ENCODE data around the gene GNPNAT1.
"Not testable (repeated sequence)": the region's sequence is repeated elsewhere in the genome, so short reads cannot be mapped to it uniquely, and the experiment has no call there.

GNPNAT1 gene

GRCh38 chr14:52790011-52790755 is 1.2 kb downstream of the GNPNAT1 start:
- DNase-seq (ENCODE audit: low read depth in 3 of 3, low spot score in 1 of 3) = no peak

DNA sequence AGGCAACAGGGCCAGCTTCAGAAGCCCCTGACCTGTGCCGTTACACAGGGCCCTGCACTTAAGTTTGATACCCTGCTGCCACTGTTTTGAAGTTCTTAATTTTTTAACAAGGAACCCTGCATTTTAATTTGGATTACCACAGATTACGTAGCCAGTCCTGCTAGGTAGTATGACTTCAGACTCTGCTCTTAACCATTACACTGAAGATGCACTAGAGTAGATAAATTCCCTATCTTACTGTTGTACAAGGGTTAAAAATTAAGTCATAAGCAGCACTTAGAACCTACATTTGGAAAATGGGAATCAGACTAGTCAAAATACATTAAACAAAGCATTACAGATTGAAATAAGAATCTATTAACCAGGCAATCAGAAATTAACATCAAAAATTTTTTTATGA is 2.3 kb downstream of the GNPNAT1 start:
- DNase-seq (ENCODE audit: low read depth in 3 of 3, low spot score in 1 of 3) = no peak

GRCh38 chr14:52786887-52787286 is 4.5 kb downstream of the GNPNAT1 start:
- DNase-seq (ENCODE audit: low read depth in 3 of 3, low spot score in 1 of 3) = no peak

GRCh38 chr14:52783206-52783605 is 8.2 kb downstream of the GNPNAT1 start:
- DNase-seq (ENCODE audit: low read depth in 3 of 3, low spot score in 1 of 3) = no peak

GRCh38 chr14:52781629-52782028 is 9.8 kb downstream of the GNPNAT1 start:
- no peak for DNase-seq (ENCODE audit: low read depth in 3 of 3, low spot score in 1 of 3)

DNA sequence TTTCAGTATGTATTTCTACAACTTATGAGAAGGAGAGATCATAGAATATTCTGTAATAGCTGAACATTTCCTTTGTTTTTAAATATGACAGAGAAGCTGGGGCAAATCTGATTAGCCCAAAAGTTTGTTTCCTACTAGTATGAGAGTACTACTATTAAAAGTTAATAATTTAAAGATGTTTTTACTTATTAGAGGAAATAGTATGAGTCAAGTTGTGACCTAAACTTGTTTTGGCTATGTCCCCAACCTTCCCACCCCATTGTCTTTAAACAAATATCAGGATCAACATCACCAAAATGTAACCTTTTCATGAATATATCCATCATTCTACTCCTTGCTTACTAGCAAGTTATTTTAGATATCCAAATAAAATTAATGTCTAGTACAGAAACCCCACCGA is 10.5 kb downstream of the GNPNAT1 start:
- DNase-seq (ENCODE audit: low read depth in 3 of 3, low spot score in 1 of 3) = no peak

GRCh38 chr14:52778702-52779101 is 12.7 kb downstream of the GNPNAT1 start:
- no peak for DNase-seq (ENCODE audit: low read depth in 3 of 3, low spot score in 1 of 3)

GRCh38 chr14:52776816-52777215 is 14.6 kb downstream of the GNPNAT1 start:
- no peak for DNase-seq (ENCODE audit: low read depth in 3 of 3, low spot score in 1 of 3)

DNA sequence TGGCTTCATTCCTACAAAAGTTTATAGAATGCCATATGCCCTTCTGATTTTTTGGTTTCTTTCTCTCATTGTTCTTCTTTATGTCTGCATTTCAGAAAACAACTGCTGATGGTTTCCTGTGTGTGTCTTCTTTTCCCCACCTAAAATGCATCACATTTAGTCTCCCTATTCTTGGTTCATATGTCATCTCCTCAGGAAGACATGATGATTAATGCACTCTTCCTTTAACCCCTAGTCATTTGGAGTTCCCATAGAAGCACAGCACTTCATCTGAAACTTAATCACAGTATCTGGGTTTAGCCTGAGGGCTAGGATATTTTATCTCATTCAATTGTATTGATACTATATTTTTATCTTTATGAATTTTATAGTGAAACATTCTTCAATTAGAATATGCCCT is 21.5 kb downstream of the GNPNAT1 start:
- no peak for DNase-seq (ENCODE audit: low read depth in 3 of 3, low spot score in 1 of 3)

DNA sequence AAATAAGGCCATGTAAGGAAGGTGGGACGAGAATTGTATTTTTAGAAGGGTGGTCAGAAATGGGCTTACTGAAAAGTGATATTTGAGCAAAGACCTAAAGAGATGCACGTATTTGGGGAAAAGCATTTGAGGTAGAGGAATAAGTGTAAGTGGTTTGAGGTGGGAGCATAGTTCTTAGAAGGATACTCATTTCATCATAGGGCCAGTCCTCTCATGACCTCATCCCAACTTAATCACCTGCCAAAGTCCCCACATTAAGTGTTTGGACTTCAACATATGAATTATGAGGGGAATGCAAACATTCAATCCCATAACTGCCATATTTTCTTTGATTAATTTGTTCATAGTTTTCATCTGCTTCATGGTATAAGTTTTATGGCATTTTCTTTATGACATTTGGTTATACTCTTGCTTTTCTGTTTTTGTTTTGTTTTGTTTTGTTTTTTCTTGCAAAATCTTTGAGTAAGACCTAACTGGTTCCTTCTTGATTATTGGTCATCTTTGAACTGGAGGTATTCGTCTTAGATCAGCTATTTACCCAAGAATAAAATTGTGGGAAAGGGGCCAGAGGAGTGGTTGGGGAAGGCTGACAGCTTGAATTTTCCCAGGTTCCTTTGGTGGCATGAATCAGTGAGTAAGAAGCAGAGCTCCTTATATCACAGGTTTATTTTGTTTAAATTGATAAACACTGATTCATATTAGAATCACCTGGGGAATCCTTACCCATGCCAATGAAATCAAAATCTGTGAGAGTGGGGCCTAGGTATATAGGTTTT is 24.2 kb downstream of the GNPNAT1 start:
- DNase-seq (ENCODE audit: low read depth in 3 of 3, low spot score in 1 of 3) = no peak

- DNase-seq (ENCODE audit: low read depth in 3 of 3, low spot score in 1 of 3) = not testable (repeated sequence)
Measured at GRCh38 chr14:52762923-52763322, 28.5 kb downstream of the GNPNAT1 start.

DNA sequence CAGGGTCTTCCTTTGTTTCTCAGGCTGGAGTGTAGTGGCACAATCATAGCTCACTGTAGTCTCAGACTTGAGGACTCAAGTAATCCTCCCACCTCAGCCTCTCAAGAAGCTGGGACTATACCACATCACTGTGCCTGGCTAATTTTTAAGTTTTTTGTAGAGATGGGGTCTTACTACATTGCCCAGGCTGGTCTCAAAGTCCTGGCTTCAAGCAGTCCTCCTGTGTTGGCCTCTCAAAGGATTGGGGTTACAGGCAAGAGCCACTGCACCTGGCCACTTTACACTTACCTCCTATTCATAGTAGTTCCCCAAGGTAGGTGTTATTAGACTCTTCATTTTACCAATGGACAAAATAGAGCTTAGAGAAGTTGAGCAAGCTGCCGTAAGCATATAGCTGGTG is 32.3 kb downstream of the GNPNAT1 start:
- no peak for DNase-seq (ENCODE audit: low read depth in 3 of 3, low spot score in 1 of 3)

- no peak for DNase-seq (ENCODE audit: low read depth in 3 of 3, low spot score in 1 of 3)
Measured at GRCh38 chr14:52755607-52756316, 35.6 kb downstream of the GNPNAT1 start.

DNA sequence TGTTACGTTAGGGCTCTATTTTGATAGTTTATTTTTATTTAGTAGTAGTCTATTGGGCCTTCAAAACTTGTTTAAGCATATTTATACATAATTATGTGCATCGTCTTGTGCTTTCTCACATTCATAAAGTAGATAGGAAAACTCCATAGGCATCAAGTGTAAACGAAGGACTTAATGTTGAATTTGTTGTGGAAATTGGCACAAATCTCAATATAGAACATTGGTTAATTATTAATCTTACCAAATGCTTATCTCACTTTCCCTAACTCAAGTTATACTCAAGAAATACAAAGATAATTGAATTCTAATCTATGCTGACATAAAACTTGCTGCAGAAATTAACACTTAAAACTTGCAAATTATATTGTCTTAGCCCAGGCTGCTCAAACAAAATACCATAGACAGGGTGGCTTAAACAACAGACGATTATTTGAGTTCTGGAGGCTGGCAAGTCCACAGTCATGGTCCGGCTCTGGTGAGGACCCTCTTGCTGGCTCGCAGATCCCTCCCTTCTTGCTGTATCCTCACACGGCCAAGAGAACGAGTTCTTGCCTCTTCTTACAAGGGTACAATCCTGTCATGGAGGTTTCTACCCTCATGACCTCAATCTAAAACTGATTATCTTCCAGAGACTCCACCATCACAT is 42.6 kb downstream of the GNPNAT1 start:
- DNase-seq (ENCODE audit: low read depth in 3 of 3, low spot score in 1 of 3) = no peak

DNA sequence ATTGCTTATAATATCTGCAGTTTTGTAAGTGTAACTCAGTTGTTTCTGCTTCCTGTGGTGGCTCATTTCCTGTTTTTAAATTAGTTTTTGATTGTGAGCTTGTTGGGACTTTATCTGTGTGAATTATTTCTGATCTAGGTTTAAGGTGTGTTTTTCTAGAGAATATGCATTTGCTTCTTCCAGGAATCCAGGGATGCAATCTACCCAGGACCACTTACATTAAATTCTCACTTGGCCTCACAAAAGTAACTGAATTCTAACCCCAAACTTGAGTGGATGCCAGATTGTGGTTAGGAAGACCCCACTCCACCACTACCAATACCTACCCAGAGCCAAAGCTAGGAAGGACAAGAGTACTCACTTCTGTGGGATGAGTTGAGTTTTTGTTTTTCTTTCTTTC is 49.5 kb downstream of the GNPNAT1 start:
- DNase-seq (ENCODE audit: low read depth in 3 of 3, low spot score in 1 of 3) = no peak

DNA sequence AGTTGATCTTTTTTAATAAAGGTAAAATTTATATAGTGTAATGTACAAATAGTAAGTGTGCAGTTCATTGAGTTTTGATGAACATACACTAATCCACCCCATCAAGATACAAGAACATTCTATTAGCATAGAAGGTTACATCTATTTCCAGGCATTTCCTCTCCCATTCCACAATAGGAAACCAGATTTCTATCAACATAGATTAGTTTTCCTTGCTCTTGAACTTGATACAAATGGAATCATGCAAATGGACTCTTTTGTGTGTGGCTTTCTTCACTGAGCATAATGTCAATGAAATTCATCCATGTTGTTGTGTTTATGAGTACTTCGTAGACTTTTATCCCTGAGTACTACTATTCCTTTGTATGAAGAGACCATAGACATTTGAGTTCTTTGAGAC is 50.7 kb downstream of the GNPNAT1 start:
- no peak for DNase-seq (ENCODE audit: low read depth in 3 of 3, low spot score in 1 of 3)

- DNase-seq (ENCODE audit: low read depth in 3 of 3, low spot score in 1 of 3) = no peak
Measured at GRCh38 chr14:52738409-52738808, 53.0 kb downstream of the GNPNAT1 start.

- no peak for DNase-seq (ENCODE audit: low read depth in 3 of 3, low spot score in 1 of 3)
Measured at GRCh38 chr14:52735921-52736489, 55.4 kb downstream of the GNPNAT1 start.

DNA sequence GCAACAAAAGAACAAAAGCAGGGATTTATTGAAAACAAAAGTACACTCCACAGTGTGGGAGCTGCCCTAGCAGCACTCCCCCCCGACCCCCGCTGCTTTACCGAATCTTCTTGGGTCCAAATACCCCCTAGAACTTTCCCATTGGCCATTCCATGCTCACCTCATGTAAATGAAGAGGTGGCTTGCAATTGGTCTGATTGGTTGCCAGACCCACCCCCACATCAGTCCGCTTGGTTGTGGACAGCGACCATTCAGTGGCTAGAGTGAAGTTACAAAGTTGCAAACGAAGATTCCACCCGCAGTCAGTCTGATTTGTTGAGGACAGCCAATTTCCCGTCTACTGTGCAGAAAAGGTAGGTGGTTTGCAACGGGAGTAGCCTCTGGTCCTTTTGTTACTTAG is 57.6 kb downstream of the GNPNAT1 start:
- no peak for DNase-seq (ENCODE audit: low read depth in 3 of 3, low spot score in 1 of 3)

DNA sequence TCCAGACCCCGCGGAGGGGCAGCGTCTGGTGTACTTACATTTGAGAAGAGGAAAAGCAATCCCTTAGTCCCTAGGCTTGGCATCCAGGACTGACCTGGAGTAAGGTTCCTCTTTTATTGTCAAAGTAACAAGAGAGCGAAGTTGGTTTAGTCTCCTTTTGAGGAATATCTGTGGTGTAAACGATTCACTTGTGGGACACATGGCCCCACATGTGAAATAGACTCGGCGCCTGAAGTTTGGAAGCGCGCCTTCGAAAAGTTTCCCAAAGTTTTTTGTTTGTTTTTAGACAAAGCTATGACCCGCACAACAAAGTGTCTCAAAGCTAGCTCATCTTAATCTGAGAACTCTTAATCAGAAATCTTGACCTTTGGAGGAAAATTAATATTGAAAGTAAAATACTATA is 60.7 kb downstream of the GNPNAT1 start:
- DNase-seq (ENCODE audit: low read depth in 3 of 3, low spot score in 1 of 3) = no peak
